PFSK-1 (cell line): Measurements from ENCODE around the gene MAP2K5.

Experiments used
- FOXP2 ChIP-seq: optimal IDR thresholded peaks from 2 replicates; pipeline ENCODE3; 2011; ENCODE audit warnings: borderline replicate concordance, control low read depth, inconsistent platforms; ENCODE audit not compliant: insufficient read depth; ENCODE audit errors: extremely low read length, extremely low read depth
- POLR2AphosphoS5 ChIP-seq: IDR thresholded peaks from 2 replicates; pipeline ENCODE4 v1.6.1; 2012; ENCODE audit warnings: low read depth, mild to moderate bottlenecking, control low read depth, low read length, moderate library complexity
- SIN3A ChIP-seq: IDR thresholded peaks from 2 replicates; pipeline ENCODE4 v1.6.1; 2012; ENCODE audit warnings: mild to moderate bottlenecking, low read length, moderate library complexity, borderline replicate concordance; ENCODE audit not compliant: insufficient read depth
- TAF1 ChIP-seq: IDR thresholded peaks from 2 replicates; pipeline ENCODE4 v1.6.1; 2012; ENCODE audit warnings: low read length, control low read depth, borderline replicate concordance; ENCODE audit not compliant: insufficient read depth
- TF ChIP-seq, protein P1 (sequence below), 2 experiments: IDR thresholded peaks; 2 replicates each; pipeline versions ENCODE4 v1.6.1 to v1.8.0; 2011 to 2012; ENCODE audit warnings: low read depth in 2 of 2, low read length in 2 of 2, control low read depth in 1 of 2, inconsistent platforms in 1 of 2, mild to moderate bottlenecking in 1 of 2, moderate library complexity in 1 of 2; ENCODE audit not compliant: insufficient read depth in 1 of 2

Gene MAP2K5

DNA sequence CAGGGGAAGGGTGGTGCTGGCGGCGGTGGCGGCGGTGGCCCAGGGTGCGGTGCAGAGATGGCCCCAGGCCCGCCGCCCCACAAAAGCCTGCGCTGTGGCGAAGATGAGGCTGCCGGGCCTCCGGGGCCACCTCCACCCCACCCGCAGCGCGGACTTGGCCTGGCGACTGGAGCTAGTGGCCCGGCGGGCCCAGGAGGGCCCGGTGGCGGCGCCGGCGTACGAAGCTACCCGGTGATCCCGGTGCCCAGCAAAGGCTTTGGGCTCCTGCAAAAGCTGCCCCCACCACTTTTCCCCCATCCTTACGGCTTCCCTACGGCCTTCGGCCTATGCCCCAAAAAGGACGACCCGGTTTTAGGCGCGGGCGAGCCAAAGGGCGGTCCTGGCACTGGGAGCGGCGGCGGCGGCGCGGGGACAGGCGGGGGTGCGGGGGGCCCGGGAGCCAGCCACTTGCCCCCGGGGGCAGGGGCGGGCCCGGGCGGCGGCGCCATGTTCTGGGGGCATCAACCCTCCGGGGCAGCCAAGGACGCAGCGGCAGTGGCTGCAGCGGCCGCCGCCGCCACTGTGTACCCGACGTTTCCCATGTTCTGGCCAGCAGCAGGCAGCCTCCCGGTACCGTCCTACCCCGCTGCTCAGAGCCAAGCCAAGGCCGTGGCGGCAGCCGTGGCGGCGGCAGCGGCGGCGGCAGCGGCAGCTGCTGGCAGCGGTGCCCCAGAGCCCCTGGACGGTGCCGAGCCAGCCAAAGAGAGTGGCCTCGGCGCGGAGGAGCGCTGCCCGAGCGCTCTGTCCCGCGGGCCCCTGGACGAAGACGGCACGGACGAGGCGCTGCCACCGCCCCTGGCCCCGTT lies 284.4 kb downstream of the MAP2K5 start:
- TF ChIP-seq FOXP2 (no peak), SIN3A (no peak), TAF1 (no peak), POLR2AphosphoS5 (no peak)
- TF ChIP-seq, protein P1, sequence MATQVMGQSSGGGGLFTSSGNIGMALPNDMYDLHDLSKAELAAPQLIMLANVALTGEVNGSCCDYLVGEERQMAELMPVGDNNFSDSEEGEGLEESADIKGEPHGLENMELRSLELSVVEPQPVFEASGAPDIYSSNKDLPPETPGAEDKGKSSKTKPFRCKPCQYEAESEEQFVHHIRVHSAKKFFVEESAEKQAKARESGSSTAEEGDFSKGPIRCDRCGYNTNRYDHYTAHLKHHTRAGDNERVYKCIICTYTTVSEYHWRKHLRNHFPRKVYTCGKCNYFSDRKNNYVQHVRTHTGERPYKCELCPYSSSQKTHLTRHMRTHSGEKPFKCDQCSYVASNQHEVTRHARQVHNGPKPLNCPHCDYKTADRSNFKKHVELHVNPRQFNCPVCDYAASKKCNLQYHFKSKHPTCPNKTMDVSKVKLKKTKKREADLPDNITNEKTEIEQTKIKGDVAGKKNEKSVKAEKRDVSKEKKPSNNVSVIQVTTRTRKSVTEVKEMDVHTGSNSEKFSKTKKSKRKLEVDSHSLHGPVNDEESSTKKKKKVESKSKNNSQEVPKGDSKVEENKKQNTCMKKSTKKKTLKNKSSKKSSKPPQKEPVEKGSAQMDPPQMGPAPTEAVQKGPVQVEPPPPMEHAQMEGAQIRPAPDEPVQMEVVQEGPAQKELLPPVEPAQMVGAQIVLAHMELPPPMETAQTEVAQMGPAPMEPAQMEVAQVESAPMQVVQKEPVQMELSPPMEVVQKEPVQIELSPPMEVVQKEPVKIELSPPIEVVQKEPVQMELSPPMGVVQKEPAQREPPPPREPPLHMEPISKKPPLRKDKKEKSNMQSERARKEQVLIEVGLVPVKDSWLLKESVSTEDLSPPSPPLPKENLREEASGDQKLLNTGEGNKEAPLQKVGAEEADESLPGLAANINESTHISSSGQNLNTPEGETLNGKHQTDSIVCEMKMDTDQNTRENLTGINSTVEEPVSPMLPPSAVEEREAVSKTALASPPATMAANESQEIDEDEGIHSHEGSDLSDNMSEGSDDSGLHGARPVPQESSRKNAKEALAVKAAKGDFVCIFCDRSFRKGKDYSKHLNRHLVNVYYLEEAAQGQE (IDR thresholded peaks at IDR 0.05; ENCODE audit: insufficient read depth in 1 of 2, low read depth in 2 of 2, low read length in 2 of 2), result no peak

DNA sequence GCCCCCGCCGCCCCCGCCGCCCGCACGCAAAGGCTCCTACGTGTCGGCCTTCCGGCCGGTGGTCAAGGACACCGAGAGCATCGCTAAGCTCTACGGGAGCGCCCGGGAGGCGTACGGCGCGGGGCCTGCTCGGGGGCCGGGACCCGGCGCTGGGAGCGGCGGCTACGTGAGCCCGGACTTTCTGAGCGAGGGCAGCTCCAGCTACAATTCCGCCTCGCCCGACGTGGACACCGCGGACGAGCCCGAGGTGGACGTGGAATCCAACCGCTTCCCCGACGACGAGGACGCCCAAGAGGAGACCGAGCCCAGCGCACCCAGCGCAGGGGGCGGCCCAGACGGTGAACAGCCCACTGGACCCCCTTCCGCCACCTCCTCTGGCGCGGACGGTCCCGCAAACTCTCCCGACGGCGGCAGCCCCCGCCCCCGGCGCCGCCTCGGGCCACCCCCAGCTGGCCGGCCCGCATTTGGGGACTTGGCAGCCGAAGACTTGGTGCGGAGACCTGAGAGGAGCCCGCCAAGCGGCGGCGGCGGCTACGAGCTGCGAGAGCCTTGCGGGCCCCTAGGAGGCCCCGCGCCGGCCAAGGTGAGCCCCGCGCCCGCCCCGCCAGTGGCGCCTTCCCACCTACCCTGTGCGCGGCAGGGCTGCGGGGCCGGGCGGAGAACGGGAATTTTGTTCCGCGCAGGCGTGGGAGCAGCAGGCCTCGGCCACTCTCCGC lies 285.2 kb downstream of the MAP2K5 start:
- TF ChIP-seq SIN3A (no peak), TAF1 (no peak), POLR2AphosphoS5 (no peak), FOXP2 (no peak)
- TF ChIP-seq, protein P1 (IDR thresholded peaks at IDR 0.05; ENCODE audit: insufficient read depth in 1 of 2, low read depth in 2 of 2, low read length in 2 of 2), result no peak

DNA sequence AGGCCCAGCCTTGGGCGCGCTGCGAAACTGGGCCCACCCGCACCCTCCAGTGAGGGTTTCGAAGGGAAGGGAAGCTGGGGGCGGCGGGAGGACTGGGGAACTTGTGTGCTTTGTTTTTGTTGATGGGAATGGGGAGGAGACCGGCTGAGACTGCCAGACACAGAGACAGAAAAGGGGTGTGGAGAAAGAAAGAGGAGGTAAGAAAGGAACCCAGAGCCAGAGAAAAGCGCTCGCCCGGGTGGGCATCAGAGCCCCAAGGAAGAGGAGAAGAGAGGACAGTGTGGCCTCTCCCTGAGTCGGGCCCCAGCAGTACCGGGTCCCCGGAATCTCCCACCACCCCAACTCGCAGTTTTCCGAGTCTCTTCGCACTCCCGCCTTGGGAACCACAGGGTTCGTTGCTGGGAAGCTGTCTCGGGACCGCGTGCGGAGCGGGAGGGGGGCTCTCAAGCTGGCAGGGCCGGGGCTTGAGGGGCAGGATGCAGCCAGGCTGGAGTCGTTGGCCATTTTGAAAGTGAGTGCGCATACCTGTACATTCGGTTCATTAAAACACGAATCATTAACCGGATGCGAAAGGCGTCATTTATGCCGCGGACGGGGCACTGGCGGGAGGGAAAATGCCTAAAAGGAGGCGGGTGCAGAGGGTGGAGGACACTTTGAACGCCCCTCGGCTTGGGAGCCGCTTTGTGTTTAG lies 285.9 kb downstream of the MAP2K5 start:
- TF ChIP-seq TAF1 (no peak), SIN3A (no peak), FOXP2 (no peak), POLR2AphosphoS5 (no peak)
- TF ChIP-seq, protein P1 (IDR thresholded peaks at IDR 0.05; ENCODE audit: insufficient read depth in 1 of 2, low read depth in 2 of 2, low read length in 2 of 2), result no peak

DNA sequence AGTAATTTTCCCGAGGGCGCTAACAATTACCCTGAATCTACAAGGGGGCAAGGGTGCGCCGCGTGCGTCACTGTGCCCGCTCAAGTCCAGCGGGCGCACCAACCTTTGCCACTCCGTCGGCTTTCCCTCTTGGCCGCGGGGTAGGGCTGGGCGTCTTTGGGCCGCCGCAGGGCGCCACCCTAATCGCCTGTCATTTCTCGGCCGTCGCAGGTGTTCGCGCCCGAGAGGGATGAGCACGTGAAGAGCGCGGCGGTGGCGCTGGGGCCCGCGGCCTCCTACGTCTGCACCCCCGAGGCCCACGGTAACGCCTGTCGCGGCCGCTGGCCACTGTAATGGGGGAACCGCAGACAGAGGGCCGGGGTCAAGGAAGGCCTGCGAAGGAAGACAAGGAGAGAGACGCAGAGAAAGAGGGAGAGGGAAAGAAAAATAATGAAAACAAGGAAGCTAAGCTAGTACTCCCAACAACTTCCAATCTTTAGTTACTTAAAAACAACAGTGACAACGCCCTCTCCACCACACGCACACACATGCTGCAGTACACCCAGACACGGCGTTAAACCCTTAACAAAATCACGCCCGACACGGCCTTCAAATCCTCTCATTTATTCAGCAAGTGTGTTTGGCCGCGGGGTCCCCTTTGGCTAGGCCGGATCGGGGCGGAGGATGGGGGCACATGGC lies 286.6 kb downstream of the MAP2K5 start:
- TF ChIP-seq POLR2AphosphoS5 (no peak), FOXP2 (no peak), TAF1 (no peak), SIN3A (no peak)
- TF ChIP-seq, protein P1 (IDR thresholded peaks at IDR 0.05; ENCODE audit: insufficient read depth in 1 of 2, low read depth in 2 of 2, low read length in 2 of 2), result no peak
